Activated naive CD8-positive, alpha-beta T cell (primary cell): ENCODE results near the gene CD8B.

Experiments
- H3K27ac Mint-ChIP-seq: one replicate; pipeline ENCODE4 v1.8.0; 2021; ENCODE audit warnings: mixed read lengths
- H3K27me3 Mint-ChIP-seq: one replicate; pipeline ENCODE4 v1.8.0; 2021; ENCODE audit warnings: mixed read lengths
- H3K36me3 Mint-ChIP-seq: one replicate; pipeline ENCODE4 v1.8.0; 2021; ENCODE audit warnings: mixed read lengths
- H3K4me1 Mint-ChIP-seq: one replicate; pipeline ENCODE4 v1.8.0; 2021; ENCODE audit warnings: low read depth, mixed read lengths
- H3K4me3 Mint-ChIP-seq: one replicate; pipeline ENCODE4 v1.8.0; 2021; ENCODE audit warnings: mild to moderate bottlenecking, mixed read lengths
- H3K9me3 Mint-ChIP-seq: one replicate; pipeline ENCODE4 v1.8.0; 2021; ENCODE audit warnings: low read depth, mixed read lengths

Gene CD8B

DNA sequence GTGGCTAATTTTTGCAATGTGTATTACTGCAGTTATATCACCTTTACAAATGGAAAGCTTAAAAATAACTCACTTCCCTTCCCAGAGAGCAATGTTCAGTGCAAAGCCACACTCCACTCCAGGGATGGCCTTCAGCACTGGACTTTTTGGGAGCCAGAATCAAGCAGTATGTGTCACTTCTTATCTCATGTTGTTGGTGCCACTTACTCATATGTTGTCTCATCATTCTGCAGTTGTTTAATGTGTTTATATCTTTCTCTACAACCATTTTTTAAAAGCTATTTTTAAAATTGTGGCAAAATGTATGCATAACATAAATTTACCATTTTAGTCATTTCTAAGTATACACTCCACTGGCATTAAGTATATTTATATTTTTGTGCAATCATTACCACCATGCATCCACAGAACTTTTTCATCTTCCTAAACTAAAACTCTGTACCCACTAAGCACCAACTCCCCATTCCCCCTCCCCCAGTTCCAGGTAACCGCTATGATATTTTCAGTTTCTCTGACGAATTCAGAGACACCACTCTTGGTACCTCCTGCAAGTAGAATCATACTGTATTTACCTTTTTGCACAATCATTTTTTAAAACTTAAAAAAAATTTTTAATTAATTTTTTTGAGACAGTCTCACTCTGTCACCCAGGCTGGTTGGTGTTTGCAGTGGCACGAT, 38.9 kb downstream of the CD8B start:
- Mint-ChIP-seq H3K4me3 (peak overlapping the region; percentile 87), H3K36me3 (peaks cover 6% of the 10 kb centered on the region), H3K27me3 (no peaks in the 10 kb centered on the region), H3K4me1 (peaks cover 95% of the 10 kb centered on the region), H3K9me3 (peaks cover 4% of the 10 kb centered on the region), H3K27ac (peak overlapping the region; percentile 99)

DNA sequence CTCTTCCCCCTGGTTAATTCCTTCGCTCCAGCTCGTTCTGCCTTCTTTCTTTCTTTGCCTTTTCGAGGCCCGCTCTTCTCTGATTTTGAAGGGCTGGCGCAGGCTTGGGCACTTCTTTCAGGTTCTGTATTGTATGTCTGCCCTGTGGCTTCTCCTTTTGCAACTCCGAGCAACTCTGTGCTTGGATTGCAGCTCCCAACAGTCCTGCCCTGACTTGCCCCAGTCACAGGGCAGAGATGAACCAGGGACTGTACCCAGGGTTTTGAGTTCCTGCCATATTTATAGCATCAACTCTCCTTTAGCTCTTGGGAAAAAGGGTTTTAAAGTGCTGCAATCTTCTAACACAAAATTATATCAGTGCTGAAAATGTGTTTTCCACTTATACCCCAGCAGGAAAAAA, 39.8 kb downstream of the CD8B start:
- H3K4me1 Mint-ChIP-seq = peaks cover 93% of the 10 kb centered on the region
- H3K9me3 Mint-ChIP-seq = peaks cover 4% of the 10 kb centered on the region
- peak overlapping the region; percentile 87 for H3K4me3 Mint-ChIP-seq
- peaks cover 6% of the 10 kb centered on the region for H3K36me3 Mint-ChIP-seq
- peak overlapping the region; percentile 99 for H3K27ac Mint-ChIP-seq
- no peaks in the 10 kb centered on the region for H3K27me3 Mint-ChIP-seq

DNA sequence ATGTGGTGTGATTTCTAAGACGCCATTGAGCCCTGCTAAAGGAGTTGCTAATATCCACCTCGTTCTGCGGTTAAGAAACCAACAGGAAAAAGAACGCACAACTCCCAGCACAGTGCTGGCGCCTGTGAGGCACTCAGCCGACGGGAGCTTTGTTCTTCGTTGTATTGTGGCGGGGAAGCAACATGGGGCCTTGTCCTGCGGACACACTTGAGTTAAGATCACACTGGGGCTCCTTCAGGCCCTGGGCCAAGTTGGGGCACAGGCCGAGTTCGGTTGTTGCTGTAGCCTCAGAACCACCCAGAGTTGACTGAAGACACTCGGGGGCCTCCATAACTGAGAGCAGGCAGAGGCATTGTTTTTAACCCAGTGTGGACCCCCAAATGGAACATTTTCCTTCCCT, 40.4 kb downstream of the CD8B start:
- H3K27me3 Mint-ChIP-seq = no peaks in the 10 kb centered on the region
- H3K27ac Mint-ChIP-seq = peak overlapping the region; percentile 99
- H3K4me3 Mint-ChIP-seq = peak overlapping the region; percentile 87
- H3K4me1 Mint-ChIP-seq = peaks cover 93% of the 10 kb centered on the region
- peaks cover 6% of the 10 kb centered on the region for H3K36me3 Mint-ChIP-seq
- H3K9me3 Mint-ChIP-seq = peaks cover 4% of the 10 kb centered on the region

DNA sequence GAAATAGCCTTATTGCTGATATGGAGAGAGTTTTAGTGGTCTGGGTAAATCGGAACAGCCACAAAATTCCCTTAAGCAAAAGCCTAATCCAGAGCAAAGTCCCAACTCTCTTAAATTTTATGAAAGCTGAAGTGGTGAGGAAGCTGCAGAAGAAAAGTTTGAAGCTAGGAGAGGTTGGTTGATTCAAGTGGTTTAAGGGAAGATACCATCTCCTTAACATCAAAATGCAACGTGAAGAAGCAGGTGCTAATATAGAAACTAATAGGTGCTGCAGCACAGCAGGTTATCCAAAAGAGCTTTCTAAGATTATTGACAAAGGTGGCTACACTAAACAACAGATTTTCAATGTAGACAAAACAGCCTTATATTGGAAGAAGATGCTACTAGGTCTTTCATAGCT, 42.7 kb downstream of the CD8B start:
- H3K4me1 Mint-ChIP-seq = peaks cover 87% of the 10 kb centered on the region
- peaks cover 4% of the 10 kb centered on the region for H3K9me3 Mint-ChIP-seq
- H3K4me3 Mint-ChIP-seq = peak overlapping the region; percentile 87
- peaks cover 14% of the 10 kb centered on the region for H3K36me3 Mint-ChIP-seq
- peak overlapping the region; percentile 99 for H3K27ac Mint-ChIP-seq
- H3K27me3 Mint-ChIP-seq = no peaks in the 10 kb centered on the region

DNA sequence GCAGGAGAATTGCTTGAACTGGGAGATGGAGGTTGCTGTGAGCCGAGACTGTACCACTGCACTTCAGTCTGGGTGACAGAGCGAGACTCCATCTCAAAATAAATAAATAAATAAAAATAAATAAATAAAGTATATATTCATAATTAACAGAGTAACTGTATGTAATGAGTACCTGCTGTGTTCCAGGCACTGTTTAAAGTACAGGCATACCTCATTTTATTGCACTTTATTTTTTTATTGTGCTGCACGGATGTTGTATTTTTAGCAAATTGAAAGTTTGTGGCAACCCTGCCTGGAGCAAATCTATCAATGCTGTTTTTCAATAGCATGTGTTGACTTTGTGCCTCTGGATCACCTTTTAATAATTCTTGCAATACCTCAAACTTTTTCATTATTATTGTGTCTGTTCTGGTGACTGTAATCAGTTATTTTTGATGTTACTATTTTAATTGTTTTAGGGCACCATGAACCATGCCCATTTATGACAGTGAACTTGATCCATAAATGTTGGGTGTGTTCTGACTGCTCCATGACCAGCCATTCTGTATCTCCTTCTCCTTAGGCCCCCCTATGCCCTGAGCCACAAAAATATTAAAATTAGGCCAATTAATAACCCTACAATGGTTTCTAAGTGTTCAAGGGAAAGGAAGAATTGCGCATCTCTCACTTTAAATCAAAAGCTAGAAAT, 43.4 kb downstream of the CD8B start:
- Mint-ChIP-seq H3K27me3 (no peaks in the 10 kb centered on the region), H3K4me3 (peak overlapping the region; percentile 87), H3K9me3 (peaks cover 4% of the 10 kb centered on the region), H3K36me3 (peaks cover 16% of the 10 kb centered on the region), H3K4me1 (peaks cover 87% of the 10 kb centered on the region), H3K27ac (peak overlapping the region; percentile 99)

DNA sequence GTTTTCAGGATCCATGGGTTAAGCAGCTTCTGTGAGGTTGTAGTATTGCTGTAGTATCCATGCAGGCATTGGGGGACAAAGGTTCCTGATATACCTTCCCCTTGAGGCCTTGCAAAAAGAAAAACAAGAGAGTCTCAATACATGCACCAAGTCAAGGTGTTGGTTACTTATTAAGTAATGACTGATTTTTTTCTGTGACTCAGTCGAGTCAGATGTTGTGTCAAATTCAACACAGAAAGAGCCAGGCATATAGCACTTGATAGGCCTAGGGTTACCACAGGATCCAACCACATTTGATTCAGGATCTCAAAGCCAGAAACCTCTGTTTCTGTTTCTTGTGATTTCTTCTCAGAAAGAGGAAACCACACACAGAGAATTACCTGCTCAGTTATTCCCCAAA, 46.1 kb downstream of the CD8B start:
- Mint-ChIP-seq H3K4me1 (peaks cover 86% of the 10 kb centered on the region), H3K27ac (peak overlapping the region; percentile 99), H3K36me3 (peaks cover 19% of the 10 kb centered on the region)

DNA sequence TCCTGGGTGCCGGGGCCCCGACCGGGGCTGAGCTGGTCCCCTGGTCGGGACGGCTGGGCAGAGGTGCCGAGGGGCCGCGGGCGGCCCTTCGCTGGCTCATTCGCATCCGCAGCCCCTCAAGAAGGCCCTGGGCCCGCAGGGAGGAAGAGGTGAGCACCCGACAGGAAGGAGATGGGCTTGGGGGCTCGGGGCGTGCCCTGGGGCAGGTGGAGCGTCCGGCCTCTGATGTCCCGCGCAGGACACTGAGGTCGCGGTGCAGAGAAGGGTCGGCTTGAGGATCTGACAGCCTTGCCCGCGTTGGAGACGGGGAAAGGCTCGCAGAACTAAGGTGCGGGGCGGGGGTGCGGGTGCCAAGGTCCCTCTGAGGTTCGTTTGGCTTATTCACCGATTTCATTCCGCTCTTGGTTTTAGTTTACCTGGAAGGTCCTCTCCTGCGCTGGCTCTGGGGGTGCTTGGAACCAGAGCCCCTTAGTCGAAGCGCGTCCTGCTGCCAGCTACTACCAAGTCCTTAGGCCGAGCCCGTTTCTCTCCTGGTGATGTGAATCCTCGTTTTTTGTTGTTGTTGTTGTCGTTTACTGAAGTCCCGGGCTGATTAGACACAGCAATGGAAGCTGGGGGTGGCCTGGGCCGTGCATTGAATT, 52.1 kb downstream of the CD8B start:
- peak overlapping the region; percentile 94 for H3K4me3 Mint-ChIP-seq
- peaks cover 67% of the 10 kb centered on the region for H3K4me1 Mint-ChIP-seq
- H3K9me3 Mint-ChIP-seq = no peaks in the 10 kb centered on the region
- H3K27me3 Mint-ChIP-seq = no peaks in the 10 kb centered on the region
- H3K36me3 Mint-ChIP-seq = peaks cover 5% of the 10 kb centered on the region
- peak overlapping the region; percentile 96 for H3K27ac Mint-ChIP-seq

More for the DNA sequence above, 46.1 kb downstream of the CD8B start:
- peak overlapping the region; percentile 76 for H3K4me3 Mint-ChIP-seq
- peaks cover 4% of the 10 kb centered on the region for H3K9me3 Mint-ChIP-seq
- no peaks in the 10 kb centered on the region for H3K27me3 Mint-ChIP-seq

DNA sequence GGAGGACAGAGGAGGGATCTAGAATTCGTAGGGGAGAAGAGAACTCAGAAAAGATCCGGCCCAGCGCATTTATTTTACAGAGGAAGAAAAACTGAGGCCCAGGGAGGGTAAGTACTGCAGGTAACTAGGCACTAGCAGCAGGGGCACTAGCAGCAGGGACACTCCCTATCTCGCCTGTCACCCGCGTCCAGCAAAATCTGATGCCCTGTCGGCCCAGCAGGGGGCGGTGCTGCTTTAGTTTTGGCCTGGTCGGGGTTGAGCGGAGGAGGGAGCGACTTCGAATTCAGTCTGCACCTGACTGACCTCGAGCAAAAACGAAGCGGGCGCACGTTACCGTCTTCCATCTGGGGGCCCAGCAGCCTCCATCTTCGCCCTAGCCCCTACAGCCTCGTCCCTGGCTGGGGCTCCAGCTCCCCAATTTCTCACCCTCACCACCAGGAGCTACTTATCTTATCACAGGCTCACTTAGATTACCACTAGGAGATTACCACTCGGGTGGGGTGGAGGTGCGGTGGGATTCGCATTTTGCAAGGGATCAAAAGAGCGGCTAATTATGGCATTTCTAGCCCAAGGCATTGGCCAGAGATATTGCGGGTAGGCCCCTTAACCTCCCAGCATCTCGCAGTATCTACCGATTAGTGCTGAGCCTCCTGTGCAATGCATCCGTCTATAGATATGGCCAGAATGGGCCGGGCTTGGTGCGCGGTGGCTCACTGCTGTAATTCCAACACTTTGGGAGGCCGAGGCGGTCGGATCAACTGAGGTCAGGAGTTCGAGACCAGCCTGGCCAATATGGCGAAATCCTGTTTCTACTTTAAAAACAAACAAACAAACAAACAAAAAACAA, 53.1 kb downstream of the CD8B start:
- H3K4me3 Mint-ChIP-seq = peak overlapping the region; percentile 94
- H3K4me1 Mint-ChIP-seq = peaks cover 67% of the 10 kb centered on the region
- H3K27me3 Mint-ChIP-seq = no peaks in the 10 kb centered on the region
- H3K9me3 Mint-ChIP-seq = no peaks in the 10 kb centered on the region
- peak overlapping the region; percentile 96 for H3K27ac Mint-ChIP-seq
- H3K36me3 Mint-ChIP-seq = peaks cover 6% of the 10 kb centered on the region

DNA sequence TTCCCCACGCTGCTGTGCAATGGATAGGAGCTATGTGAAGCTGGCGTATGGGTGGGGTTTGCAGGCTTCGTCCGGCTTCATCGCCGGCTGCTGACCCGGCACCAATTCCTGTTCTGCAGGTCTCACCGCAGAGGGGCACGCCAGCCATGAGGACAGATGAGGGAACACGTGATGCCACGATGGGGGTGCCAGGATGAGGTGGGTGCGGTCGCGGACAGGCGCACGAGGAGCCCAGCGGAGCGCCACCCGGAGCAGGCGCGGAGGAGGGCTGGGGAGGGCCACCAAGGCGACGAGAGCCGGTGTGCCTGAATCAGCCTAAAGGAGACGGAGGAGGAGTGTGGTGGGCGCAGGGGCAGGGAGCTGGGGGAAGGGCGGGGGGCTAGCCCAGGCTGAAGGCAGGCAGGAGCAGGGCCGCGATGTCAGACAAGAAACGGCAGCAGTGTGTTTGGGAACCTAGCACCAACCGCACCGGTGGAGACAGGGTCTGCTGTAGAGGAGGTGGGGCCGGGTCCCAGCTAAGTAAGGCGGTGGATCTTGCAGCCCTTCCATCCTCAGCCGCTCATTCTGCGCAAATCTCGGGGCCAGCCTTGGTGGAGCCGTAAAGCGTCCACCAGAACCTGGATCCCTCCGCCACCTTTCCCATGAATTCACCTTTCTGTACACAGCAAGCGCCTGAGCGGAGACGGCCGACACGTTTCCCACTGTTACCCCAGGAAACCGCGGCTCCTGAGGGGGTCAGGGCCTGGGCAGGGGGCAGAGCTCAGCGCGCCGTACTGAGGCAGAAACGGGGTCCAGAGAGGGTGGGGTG, 54.0 kb downstream of the CD8B start:
- Mint-ChIP-seq H3K9me3 (no peaks in the 10 kb centered on the region), H3K4me3 (peak overlapping the region; percentile 94), H3K27me3 (no peaks in the 10 kb centered on the region), H3K4me1 (peaks cover 64% of the 10 kb centered on the region), H3K36me3 (peaks cover 3% of the 10 kb centered on the region), H3K27ac (peak overlapping the region; percentile 96)

DNA sequence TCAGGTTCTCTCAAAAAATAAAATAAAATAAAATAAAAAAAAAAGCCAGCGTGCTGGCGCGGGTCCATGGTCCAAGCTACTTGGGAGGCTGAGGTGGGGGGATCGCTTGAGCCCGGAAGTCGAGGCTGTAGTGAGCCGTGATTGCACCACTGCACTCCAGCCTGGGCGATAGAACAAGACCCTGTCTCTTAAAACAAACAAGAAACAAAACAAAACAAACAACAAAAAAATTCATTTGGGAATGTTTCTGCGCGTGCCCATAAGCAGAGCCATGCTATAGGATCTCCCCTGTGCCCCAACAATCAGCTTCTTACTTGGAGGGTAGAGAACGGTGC, 54.6 kb downstream of the CD8B start:
- Mint-ChIP-seq H3K27ac (peak overlapping the region; percentile 96), H3K9me3 (no peaks in the 10 kb centered on the region), H3K4me3 (peak overlapping the region; percentile 94), H3K27me3 (no peaks in the 10 kb centered on the region), H3K4me1 (peaks cover 60% of the 10 kb centered on the region), H3K36me3 (peaks cover 3% of the 10 kb centered on the region)

DNA sequence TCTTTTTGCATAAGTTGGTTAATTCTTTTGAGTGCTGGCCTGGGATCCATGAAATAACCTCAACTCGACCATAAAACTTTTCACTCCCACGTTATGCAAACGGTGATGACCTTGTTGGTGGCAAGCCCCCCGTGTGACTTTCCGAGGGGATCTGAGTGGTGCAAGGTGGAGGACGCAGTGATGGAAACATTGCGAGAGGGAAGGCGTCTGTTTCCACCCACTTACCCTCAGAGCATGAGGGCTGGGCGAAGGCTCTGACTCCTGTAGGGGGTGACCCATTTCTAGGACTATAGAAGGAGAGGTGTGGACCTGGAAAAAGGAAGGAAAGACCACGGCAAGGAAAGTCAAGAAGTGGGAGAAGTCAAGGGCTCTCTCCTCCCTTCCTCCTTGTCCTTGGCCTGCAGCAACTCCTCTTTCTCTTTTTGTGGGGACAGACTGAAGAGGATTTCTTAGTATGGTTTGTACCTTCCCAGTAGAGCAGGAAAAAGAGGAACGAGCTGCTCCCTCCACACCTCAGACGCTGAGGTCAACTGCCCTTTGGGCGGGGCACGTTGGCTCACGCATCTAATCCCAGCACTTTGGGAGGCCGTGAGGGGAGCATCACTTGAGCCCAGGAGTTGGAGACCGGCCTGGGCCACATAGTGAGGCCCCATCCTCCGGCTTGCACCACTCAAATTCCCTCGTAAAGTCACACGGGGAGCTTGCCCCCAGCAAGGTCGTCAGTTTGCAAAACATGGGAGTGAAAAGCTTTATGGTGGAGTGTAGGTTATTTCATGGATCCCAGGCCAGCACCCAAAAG, 55.4 kb downstream of the CD8B start:
- H3K27ac Mint-ChIP-seq = peak overlapping the region; percentile 95
- peaks cover 3% of the 10 kb centered on the region for H3K36me3 Mint-ChIP-seq
- no peaks in the 10 kb centered on the region for H3K27me3 Mint-ChIP-seq
- peak overlapping the region; percentile 94 for H3K4me3 Mint-ChIP-seq
- peaks cover 52% of the 10 kb centered on the region for H3K4me1 Mint-ChIP-seq
- H3K9me3 Mint-ChIP-seq = no peaks in the 10 kb centered on the region

DNA sequence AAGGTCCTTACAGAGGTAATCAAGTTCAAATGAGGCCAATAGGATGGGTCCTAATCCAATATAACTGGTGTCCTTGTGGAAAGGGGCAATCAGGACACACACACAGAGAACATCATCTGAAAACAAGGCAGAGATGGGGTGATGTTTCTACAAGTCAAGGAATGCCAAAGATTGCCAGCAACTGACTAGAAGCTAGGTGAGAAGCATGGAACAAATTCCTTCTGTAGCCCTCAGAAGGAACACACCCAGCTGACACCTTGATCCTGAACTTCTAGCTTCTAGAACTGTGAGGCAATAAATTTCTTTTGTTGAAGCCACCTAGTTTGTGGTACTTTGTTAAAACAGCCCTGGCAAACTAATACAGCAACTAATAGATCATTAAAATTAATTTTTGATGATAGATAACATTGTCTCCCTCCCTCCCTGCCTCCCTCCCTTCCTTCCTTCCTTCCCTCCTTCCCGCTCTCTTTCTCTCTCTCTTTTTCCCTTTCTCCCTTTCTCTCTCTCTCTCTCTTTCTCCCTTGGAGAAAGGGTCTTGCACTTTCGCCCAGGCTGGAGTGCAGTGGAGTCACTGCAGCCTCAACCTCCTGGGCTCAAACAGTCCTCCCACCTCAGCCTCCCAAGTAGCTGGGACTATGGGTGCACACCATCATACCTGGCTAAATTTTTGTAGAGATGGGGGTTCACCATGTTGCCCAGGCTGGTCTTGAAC, 60.7 kb downstream of the CD8B start:
- H3K4me3 Mint-ChIP-seq = no peak overlapping the region
- H3K9me3 Mint-ChIP-seq = peaks cover 14% of the 10 kb centered on the region
- peak overlapping the region; percentile 61 for H3K27ac Mint-ChIP-seq
- H3K27me3 Mint-ChIP-seq = no peaks in the 10 kb centered on the region
- H3K36me3 Mint-ChIP-seq = peaks cover 19% of the 10 kb centered on the region
- H3K4me1 Mint-ChIP-seq = peaks cover 26% of the 10 kb centered on the region

DNA sequence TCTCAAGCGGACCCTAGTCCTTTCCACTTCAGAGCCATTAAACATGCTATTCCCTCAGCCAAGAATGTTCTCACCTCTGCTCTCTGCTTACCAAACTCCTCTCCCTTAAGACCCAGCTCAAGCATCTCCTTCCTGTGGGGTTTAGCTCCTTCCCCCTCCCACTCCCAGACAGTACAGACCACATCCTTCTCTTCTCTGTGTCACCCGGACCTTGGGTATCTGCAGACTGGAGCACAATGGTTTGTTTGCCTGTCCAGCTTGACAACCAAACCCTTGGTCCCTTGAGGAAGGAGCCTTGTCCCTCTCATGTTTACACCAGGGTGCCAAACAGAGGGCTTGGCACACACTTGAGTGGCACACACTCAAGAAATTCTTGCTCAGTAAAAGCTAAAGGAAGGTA, 66.8 kb downstream of the CD8B start:
- H3K27me3 Mint-ChIP-seq = no peaks in the 10 kb centered on the region
- H3K27ac Mint-ChIP-seq = peak overlapping the region; percentile 87
- peaks cover 47% of the 10 kb centered on the region for H3K4me1 Mint-ChIP-seq
- H3K9me3 Mint-ChIP-seq = peaks cover 17% of the 10 kb centered on the region
- peak overlapping the region; percentile 71 for H3K4me3 Mint-ChIP-seq
- peaks cover 24% of the 10 kb centered on the region for H3K36me3 Mint-ChIP-seq
